Activated CD4-positive, CD25-positive, alpha-beta regulatory T cell (primary cell): Measurements from ENCODE around the gene DNAH10.

Experiments
- DNase-seq, 4 experiments: peaks; one replicate each; lab custom pipeline; 2025; lab: John Stamatoyannopoulos, UW

The DNAH10 gene

GRCh38 chr12:123948401-123948795, 186.3 kb downstream of the DNAH10 start:
- DNase-seq, result no peak

GRCh38 chr12:123948796-123949769, 187.0 kb downstream of the DNAH10 start:
- no peak for DNase-seq

GRCh38 chr12:123949770-123950165, 187.7 kb downstream of the DNAH10 start:
- no peak for DNase-seq

GRCh38 chr12:123950476-123951349, 188.6 kb downstream of the DNAH10 start:
- DNase-seq, result no peak

DNA sequence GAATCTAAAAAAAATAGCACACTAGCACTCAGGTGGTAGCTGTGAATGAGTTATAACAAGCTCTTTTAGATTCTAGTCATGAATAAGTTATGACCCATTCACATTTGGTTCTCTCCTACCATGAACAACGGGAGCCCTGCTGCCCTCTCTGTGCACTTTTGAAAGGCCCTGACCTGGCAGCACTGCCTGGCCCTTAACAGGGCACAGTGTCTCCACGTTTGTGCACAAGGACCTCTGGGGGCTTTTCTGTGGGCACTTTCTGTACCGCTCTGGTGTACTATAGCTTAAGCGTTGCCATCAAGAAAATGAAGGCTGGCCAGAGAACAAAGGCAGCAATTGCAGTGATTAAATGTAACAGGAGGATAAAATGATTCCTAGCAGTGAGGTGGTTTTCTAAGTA, 189.4 kb downstream of the DNAH10 start:
- no peak for DNase-seq

GRCh38 chr12:123952037-123952436, 189.9 kb downstream of the DNAH10 start:
- DNase-seq, result no peak

DNA sequence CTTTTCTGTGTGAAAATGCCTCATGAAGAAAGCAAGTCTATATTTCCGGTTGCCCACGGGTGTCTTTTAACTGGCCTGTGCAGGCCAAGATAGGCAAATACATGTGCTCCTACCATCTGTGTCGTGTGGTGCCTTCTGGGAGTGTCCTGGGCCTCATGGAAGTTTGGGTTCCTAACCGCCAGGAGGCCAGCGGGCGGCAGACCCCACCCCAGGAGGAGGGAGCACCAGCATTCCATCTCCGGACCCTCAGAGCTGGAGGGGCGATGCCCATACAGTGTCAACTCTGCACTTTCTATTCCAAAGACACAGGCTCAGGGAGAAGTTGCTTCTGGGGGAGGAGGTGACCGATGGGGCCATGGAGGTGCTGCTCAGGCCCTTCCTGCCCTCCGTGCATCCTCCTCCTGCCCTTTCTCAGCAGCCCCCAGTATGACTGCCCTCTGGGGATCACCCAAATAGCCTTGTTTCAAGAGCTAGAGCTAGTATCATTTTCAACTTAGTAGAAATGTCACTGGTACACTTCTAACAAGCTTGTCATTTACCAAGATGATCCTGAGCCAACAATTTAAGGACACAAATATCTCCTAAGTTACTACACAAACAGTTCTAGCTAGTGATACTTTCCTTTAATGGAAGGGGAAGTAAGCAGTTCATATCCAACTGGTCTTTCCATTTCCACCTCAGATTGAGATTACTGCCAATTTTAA, 192.7 kb downstream of the DNAH10 start:
- DNase-seq, result no peak

GRCh38 chr12:123956249-123956648, 194.1 kb downstream of the DNAH10 start:
- no peak for DNase-seq

GRCh38 chr12:123957196-123957595, 195.1 kb downstream of the DNAH10 start:
- DNase-seq, result no peak

DNA sequence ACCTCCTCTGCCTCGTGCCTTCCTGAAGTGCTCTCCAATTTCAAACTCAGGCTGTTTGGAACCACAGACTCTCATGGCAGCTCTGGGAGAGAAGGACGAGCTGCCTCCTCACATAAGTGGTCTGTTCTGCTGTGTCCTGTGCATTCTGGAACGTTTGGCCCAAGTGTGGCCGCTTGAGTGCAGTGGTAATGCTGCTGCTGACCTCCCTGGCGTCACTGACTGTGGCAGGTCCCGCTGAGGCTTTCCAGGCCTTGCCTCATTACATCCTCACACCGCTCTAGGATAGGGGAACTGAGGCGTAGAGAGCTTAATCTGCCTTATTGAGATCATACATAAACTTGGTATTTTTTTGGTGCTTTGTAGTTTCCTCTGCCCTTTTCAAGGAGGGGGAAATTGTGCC, 196.4 kb downstream of the DNAH10 start:
- DNase-seq, result no peak

DNA sequence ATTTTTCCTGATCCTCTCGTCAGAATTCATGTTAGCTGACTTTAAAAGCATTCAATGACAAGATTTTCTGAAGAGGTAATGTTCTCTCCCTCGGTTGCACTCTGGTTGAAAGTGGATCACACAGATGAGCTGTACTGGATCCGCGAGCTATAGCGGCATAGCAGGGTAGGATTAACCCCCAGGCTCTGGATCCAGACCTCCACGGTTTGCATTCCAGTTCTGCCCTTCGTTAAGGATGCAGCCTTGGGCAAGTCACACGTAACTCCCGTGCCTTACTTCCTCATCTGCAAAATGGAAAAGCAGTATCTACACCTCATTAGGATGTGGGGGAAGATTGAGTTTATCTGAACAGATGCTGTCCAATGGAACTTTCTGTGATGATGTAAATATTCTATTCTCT, 196.8 kb downstream of the DNAH10 start:
- DNase-seq, result no peak

- DNase-seq, result no peak
Measured at GRCh38 chr12:123960029-123960735, 198.1 kb downstream of the DNAH10 start.

DNA sequence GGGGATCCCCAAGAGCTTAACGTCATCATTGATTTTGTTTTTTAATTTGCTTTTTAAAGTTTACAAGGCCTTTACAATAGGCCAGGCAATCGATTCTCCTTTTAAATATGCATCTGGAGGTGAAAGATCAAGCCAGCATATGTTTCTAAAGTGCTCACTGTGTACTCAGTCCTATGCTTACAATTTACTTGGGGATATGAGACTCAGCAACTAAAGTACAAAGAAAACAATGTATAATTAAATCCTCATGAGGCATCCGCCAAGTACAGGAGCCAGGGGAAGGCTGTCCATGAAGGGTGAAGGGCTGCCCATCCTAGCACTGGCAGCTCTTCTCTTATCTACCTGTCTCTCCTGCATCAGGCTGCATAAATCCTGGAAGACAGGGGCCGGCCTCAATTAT, 198.8 kb downstream of the DNAH10 start:
- no peak for DNase-seq

DNA sequence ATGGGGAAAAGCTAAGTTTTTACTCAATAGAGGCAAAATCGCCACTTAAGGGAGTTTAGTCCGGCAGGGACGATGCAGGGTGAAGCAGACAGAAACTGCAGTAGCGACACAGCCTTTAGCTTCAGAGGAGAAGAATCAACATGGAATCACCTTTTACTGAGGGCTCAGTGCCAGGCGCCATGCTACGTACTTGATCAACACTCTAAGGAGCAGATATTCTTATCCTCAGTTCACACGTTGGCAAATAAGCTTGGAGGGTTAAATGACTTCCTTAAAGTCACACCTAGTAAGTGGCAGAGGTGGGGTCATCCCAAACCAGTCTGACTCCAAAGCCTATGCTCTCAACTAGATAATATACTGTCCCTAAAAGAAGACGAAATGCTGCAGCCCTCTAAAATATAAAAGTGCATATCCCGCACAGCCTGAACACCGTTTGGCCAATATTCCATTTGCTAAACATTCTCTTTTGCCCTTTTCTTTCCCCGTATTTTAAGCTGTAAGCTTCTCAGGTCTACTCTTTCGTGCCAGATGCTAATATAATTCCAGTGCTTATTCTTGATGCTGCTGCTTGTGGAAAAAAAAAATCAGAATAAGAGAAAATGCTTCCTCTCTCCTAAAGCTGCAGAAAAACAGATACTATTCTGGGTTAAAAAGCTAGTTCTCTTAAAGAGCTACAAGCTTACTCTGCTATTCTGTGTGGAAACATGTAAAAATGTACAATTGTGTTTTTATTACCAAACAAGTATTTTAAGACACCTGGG, 199.7 kb downstream of the DNAH10 start:
- DNase-seq, result no peak

DNA sequence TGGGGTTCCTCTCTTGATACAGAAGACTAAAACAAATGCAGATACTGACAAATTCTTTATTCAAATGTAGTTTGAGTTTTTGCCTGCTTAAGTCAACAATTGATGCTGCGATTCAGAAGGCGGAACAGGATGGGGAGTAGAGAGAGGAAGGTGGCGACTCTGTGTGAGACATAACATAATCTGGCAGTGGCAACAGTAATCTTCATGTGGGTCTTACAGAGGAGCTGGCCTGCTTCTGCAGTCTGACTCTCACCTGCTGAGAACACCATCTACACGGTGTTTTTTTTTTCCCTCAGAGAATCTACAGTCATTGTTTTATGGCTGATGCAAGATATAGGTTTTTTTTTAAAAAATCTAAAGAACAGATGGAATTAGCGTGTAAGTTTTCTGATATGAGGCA, 200.4 kb downstream of the DNAH10 start:
- no peak for DNase-seq

GRCh38 chr12:123963821-123964220, 201.7 kb downstream of the DNAH10 start:
- no peak for DNase-seq

GRCh38 chr12:123965382-123965781, 203.3 kb downstream of the DNAH10 start:
- no peak for DNase-seq

DNA sequence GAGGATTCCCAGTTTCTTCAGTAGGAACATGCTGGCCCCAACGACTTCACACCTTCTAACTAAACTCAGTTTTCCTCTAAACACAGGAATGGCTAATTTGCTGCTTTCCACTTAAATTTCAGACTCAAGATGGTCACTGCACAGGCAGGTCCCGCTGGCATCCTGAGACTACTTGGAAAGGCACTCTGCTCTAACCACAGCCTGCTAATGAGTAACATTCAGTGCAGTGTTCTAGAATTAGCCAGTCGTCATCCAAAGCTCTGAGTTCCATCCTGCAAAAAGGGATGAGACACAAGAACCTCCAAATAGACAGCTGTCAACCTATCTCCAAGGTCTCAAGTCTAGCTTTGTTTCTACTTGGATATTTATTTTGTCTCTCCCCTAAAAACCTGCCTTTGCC, 204.5 kb downstream of the DNAH10 start:
- no peak for DNase-seq

DNA sequence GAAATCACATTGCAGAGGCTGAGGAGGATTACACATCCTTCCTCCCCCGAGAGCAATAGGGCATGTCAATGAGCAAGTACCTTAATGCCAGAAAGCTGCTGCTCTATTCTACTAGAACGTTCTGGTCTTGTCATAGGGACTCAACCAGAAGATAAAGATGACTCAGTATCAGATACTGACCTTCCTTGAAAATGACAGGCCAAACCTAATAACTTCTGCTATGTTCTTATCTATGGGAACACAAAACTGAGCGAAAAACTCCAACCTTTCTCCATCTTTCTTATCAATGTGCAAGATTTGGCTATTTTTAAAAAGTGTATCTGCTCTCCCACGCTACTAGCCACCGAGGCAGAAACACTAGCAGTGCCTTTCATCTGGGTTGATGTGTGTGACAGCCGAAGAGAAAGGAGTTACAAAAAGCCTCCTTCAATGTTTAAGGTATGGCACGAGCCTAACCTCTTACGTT, 205.1 kb downstream of the DNAH10 start:
- DNase-seq, result no peak

GRCh38 chr12:123971449-123971769, 209.3 kb downstream of the DNAH10 start:
- DNase-seq, result no peak
